UCSD-AML1 (cell line): ENCODE results near the gene CHD6.

Experiments used
- DNase-seq: peaks from one replicate; lab custom pipeline; 2025; ENCODE audit not compliant: unreplicated experiment; lab: John Stamatoyannopoulos, UW

The CHD6 gene

GRCh38 chr20:41427833-41428232, 190.3 kb downstream of the CHD6 start:
- no peak for DNase-seq

DNA sequence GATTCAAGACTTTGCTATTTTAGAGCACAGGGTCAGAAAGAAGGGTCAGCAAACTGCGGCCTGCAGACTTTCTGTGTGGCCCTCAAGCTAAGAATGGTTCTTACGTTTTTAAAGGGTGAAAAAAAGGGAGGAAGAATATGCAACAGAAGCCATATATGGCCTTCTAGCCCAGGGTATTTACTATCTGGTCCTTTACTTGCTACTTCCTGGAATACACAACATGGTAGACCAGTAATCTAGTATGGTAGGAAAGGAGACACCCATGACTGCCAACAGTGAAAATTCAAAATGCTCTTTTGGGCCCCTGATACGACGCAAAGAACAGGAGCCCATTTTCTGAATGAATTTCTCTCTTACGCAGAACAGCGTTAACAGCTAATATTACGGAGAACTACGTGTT, 191.2 kb downstream of the CHD6 start:
- DNase-seq: no peak

GRCh38 chr20:41426086-41426830, 191.9 kb downstream of the CHD6 start:
- DNase-seq: no peak

- no peak for DNase-seq
These were observed 192.8 kb downstream of the CHD6 start for GRCh38 chr20:41425180-41425884.

GRCh38 chr20:41424546-41424945, 193.6 kb downstream of the CHD6 start:
- no peak for DNase-seq

DNA sequence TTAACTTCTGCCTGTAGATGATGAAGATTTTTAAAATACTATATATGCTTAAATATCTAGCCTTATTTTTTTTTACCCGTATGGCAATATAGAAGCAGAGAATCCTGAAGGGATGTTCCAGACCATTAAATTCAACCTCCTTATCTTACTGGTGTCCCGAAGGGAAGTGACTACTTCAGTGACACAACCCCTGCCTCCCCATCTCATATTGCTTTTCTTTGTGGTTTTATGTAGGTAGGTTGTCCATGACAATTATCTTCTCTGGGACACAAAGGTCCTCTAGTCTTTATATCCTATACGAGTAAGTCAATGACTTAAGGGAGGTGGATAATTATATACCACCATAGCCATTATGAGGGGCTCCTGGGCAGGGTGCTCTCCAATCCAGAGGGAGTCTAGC, 194.2 kb downstream of the CHD6 start:
- no peak for DNase-seq

GRCh38 chr20:41422953-41423352, 195.2 kb downstream of the CHD6 start:
- DNase-seq: no peak

- DNase-seq: no peak
These were observed 199.4 kb downstream of the CHD6 start for GRCh38 chr20:41418739-41419293.

DNA sequence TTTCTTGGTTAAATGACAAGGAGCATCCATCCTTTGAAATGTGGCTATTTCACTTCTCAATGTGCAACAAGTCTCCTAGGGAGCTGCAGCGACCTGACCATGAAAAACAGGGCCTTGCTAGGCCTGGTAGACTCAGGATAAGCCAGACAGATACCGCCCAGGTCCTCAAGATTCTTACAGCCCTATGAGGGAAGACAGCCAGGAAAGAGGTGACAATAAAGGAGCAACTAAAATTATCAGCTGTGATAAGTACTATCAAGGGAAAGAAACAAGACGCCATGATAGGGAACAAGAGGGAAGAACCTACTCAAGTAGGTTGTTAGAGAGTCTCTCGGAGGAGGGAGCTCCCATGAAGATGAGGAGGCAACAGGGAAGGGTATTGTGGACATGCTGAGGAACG, 200.1 kb downstream of the CHD6 start:
- no peak for DNase-seq

GRCh38 chr20:41415191-41415590, 203.0 kb downstream of the CHD6 start:
- no peak for DNase-seq

DNA sequence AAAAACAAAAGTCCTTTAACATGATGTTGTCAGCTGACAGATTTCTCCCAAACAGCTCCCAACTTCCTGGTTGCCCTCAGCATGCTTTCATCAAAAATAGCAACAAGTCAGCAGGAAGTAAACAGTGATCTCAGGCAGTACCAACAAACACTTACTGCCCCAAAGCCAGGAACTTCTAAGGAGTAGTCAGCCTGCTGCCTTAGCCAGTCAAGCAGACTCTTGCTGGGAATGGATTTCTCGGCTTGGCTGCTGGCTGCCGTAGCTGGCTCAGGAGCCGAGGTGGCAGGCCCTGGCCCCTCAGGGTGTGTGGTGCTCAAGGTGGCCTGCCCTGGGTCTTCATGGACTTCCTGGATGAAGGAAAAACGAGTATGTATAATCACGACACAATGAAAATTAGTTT, 205.0 kb downstream of the CHD6 start:
- no peak for DNase-seq

- DNase-seq: no peak
These were observed 205.7 kb downstream of the CHD6 start for GRCh38 chr20:41412324-41413120.

- no peak for DNase-seq
These were observed 206.8 kb downstream of the CHD6 start for GRCh38 chr20:41411391-41411847.

- peak; percentile 72 for DNase-seq
These were observed 209.2 kb downstream of the CHD6 start for GRCh38 chr20:41408986-41409385.

DNA sequence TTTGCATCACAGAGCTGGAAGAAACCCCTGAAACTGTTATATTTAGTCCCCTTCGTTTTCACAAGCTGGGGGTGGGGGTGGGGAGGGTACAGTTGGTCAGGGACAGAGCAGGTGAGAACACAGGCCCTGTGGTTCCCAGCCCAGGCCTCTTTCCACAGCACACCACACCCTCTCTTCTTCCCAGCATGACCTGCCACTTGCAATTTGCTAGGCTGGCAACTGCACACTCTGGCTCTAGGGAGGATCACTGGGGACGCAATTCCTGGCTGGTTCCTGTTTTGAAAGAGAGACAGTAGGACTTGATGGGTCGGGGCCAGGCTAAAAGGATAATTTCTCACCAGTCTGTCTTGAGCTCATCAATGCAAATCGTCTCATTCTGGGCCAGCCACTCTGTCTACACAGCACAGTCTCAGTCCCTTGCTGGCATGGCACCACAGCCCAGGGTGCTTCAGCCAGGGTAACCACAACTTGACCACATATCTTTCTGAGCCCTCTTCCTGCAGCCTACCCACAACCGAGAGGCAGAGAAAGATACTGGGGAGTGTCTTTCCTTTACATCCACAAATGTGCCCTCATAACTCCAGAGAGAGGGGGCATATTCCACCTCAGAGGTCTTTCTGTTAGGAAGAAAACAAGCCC, 209.9 kb downstream of the CHD6 start:
- DNase-seq: peak; percentile 66

GRCh38 chr20:41407607-41408006, 210.6 kb downstream of the CHD6 start:
- DNase-seq: no peak

DNA sequence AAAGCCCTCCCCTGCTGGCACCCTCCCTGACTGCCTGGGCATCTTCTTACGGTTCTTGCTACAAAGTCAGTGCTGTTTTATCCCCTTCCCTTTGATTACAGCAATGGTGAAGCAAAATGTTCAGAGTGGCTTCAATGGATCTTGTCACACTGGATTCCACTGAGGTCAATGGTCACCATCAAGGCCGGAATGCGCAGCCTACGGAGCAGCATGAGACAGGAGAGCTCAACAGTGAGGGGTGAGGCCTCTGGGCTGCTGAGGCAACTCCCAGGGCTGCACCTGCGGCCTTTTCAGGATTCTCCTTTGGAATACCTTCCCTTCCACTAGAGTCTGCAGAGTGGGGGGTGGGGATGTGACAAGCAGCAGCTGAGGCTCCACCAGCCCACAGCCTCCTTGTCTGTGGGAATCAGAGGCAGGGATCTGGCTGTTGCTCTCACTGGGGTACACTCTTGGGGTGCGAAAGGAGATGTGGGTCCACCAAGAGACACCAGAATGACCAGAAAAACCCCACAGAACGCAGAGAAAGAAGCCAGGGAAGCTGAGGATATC, 211.2 kb downstream of the CHD6 start:
- no peak for DNase-seq

DNA sequence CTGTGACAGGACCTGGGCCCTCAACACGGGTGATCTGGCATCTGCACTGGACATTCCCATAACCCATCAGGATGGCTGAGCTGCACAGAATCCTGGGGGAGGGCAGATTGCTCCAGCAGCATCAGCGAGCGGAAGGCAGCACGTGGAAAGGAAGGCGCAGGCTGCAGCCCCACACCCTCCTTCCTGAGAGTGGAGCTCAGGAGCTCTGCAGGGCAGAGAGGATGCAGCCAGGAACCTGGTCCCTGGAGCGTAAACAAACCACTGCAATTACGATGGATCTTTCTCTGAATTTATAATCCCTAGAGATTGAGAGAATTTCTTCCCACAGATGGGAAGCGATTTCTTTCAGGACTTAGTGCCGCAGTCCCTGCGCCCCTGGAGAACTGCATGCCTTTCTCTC, 211.8 kb downstream of the CHD6 start:
- no peak for DNase-seq

GRCh38 chr20:41405436-41405835, 212.7 kb downstream of the CHD6 start:
- no peak for DNase-seq

GRCh38 chr20:41403604-41404003, 214.6 kb downstream of the CHD6 start:
- no peak for DNase-seq

DNA sequence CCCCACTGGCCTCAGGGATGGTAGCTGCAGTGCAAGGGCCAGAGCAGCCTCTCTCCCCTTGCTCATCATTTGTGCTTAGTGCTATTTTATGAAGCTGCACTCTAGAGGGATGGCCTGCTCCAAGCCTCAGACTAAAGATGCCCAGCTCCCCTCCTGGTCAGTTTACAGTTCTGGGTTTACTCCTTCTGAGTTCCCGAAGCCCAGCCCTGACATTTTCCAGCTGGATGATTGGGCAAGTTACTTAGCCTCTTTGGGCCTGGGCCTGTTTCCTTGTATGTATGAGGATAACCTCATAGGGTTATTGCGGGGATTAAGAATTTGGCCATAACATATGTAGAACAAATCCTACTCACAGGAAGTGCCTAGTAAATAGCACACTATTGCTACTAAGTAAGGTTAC, 219.8 kb downstream of the CHD6 start:
- no peak for DNase-seq
